Measurements from ENCODE around the gene TBC1D22A. TPM values are rescaled to one million over a fixed set of nuclear protein-coding genes. Genes with fewer than 3 reads are reported as not detected.
"Not testable (repeated sequence)": the region's sequence is repeated elsewhere in the genome, so short reads cannot be mapped to it uniquely, and the experiment has no call there.

Gene TBC1D22A
- total RNA-seq, 1 donor from 2014 or later = 41.0 TPM

GRCh38 chr22:47044722-47045535, 282.5 kb downstream of the TBC1D22A start:
- H3K36me3 Mint-ChIP-seq (ENCODE audit: low read depth) = no peaks in the 10 kb centered on the region
- peak overlapping the region; percentile 11 for H3K27ac Mint-ChIP-seq
- peaks cover 21% of the 10 kb centered on the region for H3K4me1 Mint-ChIP-seq
- DNase-seq = no peak
- no peaks in the 10 kb centered on the region for H3K27me3 Mint-ChIP-seq
- intact Hi-C loops (cut with micrococcal nuclease) = no loop called here
- no peak overlapping the region for H3K4me3 Mint-ChIP-seq
- H3K9me3 Mint-ChIP-seq = no peaks in the 10 kb centered on the region

DNA sequence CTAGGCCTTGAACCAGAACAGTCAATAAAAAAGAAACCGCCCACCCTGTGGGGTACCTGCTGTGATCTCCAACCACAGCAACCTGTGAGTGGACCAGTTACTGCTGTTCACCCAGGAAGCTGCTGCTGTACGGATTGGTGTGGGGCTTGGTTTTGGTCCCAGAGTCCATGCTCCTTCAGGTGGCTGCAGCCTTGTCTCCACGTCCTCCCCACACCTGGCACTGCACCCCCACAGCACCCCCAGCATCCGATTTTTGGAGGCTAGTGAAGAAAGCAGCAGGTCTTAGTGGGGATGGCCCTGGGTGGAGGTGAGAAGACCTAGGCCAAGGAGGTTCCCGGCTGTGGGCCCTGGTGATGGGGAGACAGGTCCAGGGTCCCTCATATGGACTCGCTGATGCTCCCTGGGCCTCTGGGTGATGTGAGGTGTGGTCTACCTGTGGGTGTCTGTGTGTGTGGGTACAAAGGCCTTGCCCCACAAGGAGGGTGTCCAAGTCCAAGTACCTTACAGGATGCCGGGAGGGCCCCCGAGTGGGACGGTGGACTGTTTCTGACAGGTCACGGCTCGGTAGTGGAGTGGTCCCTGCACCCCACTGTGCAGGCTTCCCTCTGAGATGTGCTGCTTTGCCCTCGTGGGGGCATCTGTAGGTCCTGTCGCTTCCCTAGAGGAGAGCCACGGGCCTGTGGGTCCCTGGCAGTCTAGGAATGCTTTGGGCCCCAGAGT, 283.4 kb downstream of the TBC1D22A start:
- Mint-ChIP-seq H3K9me3 (no peaks in the 10 kb centered on the region), H3K27ac (no peak overlapping the region), H3K4me3 (no peak overlapping the region), H3K27me3 (no peaks in the 10 kb centered on the region), H3K36me3 (ENCODE audit: low read depth) (no peaks in the 10 kb centered on the region), H3K4me1 (peaks cover 21% of the 10 kb centered on the region)
- no peak for DNase-seq
- intact Hi-C loops (cut with micrococcal nuclease) = no loop called here

DNA sequence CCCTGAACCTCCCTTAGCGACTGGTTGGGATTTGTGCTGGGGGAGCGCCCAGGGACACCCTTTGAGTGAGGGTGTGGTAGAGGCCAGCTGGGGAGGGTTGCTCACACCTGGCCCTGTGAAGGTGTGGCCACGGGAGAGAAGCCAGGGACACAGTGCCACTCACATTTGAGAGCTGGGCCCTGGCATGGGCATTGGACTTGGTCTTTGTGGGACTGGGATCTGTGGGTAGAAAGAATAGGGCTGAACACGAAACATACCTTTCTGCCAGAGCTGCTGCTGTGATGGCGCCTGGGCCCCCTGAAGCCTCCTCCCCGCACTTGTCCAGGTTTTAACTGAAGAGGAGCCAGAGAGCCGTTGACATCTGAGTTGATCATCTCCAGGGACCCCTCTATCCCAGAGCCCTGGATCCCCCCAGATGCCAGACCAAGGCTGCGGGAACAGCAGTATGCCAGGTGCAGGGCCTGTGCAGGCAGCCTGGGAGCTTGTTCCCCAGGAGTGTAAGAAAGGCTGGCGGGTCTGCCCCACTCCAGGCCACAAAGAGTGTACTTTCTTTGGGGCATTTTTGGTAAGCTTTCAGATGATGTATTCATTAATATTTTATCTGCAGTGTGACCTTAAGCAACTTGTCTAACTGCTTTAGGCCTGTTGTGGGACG, 284.1 kb downstream of the TBC1D22A start:
- Mint-ChIP-seq H3K36me3 (ENCODE audit: low read depth) (no peaks in the 10 kb centered on the region), H3K27ac (no peak overlapping the region), H3K4me3 (no peak overlapping the region), H3K4me1 (peaks cover 21% of the 10 kb centered on the region), H3K27me3 (no peaks in the 10 kb centered on the region), H3K9me3 (no peaks in the 10 kb centered on the region)
- no peak for DNase-seq
- intact Hi-C loops (cut with micrococcal nuclease) = no loop called here

- H3K4me1 Mint-ChIP-seq = peaks cover 21% of the 10 kb centered on the region
- no peak for DNase-seq
- intact Hi-C loops (cut with micrococcal nuclease) = no loop called here
- H3K9me3 Mint-ChIP-seq = no peaks in the 10 kb centered on the region
- no peaks in the 10 kb centered on the region for H3K27me3 Mint-ChIP-seq
- H3K4me3 Mint-ChIP-seq = no peak overlapping the region
- H3K27ac Mint-ChIP-seq = no peak overlapping the region
- H3K36me3 Mint-ChIP-seq (ENCODE audit: low read depth) = no peaks in the 10 kb centered on the region
These were observed 285.1 kb downstream of the TBC1D22A start for GRCh38 chr22:47047321-47048122.

GRCh38 chr22:47048123-47049077, 285.9 kb downstream of the TBC1D22A start:
- no peaks in the 10 kb centered on the region for H3K9me3 Mint-ChIP-seq
- H3K36me3 Mint-ChIP-seq (ENCODE audit: low read depth) = no peaks in the 10 kb centered on the region
- intact Hi-C loops (cut with micrococcal nuclease) = no loop called here
- H3K27ac Mint-ChIP-seq = no peak overlapping the region
- no peak for DNase-seq
- no peak overlapping the region for H3K4me3 Mint-ChIP-seq
- H3K4me1 Mint-ChIP-seq = peaks cover 23% of the 10 kb centered on the region
- no peaks in the 10 kb centered on the region for H3K27me3 Mint-ChIP-seq

- Mint-ChIP-seq H3K4me1 (peaks cover 17% of the 10 kb centered on the region), H3K36me3 (ENCODE audit: low read depth) (no peaks in the 10 kb centered on the region), H3K27ac (no peak overlapping the region), H3K4me3 (no peak overlapping the region), H3K9me3 (no peaks in the 10 kb centered on the region), H3K27me3 (no peaks in the 10 kb centered on the region)
- intact Hi-C loops (cut with micrococcal nuclease) = no loop called here
- no peak for DNase-seq
These were observed 286.7 kb downstream of the TBC1D22A start for GRCh38 chr22:47049078-47049624.

- H3K27me3 Mint-ChIP-seq; H3K4me3 Mint-ChIP-seq; DNase-seq; H3K9me3 Mint-ChIP-seq; H3K36me3 Mint-ChIP-seq (ENCODE audit: low read depth); intact Hi-C loops (cut with micrococcal nuclease); H3K27ac Mint-ChIP-seq: not testable (repeated sequence)
- H3K4me1 Mint-ChIP-seq = peaks cover 12% of the 10 kb centered on the region
These were observed 287.4 kb downstream of the TBC1D22A start for GRCh38 chr22:47049736-47050400.

- DNase-seq = no peak
- peaks cover 10% of the 10 kb centered on the region for H3K4me1 Mint-ChIP-seq
- H3K36me3 Mint-ChIP-seq (ENCODE audit: low read depth) = no peaks in the 10 kb centered on the region
- no peaks in the 10 kb centered on the region for H3K27me3 Mint-ChIP-seq
- H3K9me3 Mint-ChIP-seq = no peaks in the 10 kb centered on the region
- H3K4me3 Mint-ChIP-seq = no peak overlapping the region
- intact Hi-C loops (cut with micrococcal nuclease) = no loop called here
- no peak overlapping the region for H3K27ac Mint-ChIP-seq
These were observed 288.1 kb downstream of the TBC1D22A start for GRCh38 chr22:47050401-47051051.

GRCh38 chr22:47051441-47052071, 289.1 kb downstream of the TBC1D22A start:
- H3K4me1 Mint-ChIP-seq = peaks cover 10% of the 10 kb centered on the region
- H3K36me3 Mint-ChIP-seq (ENCODE audit: low read depth) = no peaks in the 10 kb centered on the region
- intact Hi-C loops (cut with micrococcal nuclease) = no loop called here
- no peaks in the 10 kb centered on the region for H3K9me3 Mint-ChIP-seq
- no peaks in the 10 kb centered on the region for H3K27me3 Mint-ChIP-seq
- H3K27ac Mint-ChIP-seq = no peak overlapping the region
- no peak for DNase-seq
- H3K4me3 Mint-ChIP-seq = no peak overlapping the region

DNA sequence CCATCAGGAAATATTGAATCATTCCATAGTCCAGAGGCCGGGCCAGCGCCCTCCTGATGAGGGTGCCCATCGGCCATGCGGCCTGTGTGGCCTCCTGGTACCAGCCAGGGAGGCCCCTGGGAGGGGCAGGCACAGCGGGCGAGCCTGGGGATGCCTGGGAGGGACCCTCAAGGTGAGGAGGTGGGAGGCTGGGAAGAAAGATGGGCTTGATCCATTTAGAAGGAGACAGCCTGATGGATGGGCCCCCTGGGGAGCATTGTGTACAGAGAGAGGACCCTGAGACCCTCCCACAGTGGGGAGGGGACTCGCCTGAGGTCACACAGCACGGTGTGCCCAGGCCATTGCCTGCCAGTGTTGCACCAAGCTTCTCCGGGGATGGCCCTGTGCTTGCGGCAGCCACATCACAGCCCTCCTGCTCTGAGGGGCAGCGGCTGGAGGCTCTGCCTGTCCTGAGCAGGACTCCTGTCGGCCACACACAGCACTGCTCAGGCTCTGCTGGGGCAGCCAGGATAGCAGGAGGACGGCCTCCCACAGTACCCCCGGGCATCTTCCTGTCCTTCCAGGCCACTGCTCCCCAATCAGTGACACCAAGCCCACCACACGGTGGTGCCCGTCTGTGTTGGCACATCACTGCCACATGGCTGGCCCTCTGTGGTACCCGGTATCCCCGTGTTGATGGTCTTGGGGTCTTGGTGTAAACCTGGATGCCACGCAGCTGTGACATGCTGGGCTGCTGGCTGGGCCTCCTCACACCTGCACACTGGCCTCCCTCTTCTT, 290.0 kb downstream of the TBC1D22A start:
- H3K36me3 Mint-ChIP-seq (ENCODE audit: low read depth) = no peaks in the 10 kb centered on the region
- no peaks in the 10 kb centered on the region for H3K9me3 Mint-ChIP-seq
- H3K27ac Mint-ChIP-seq = no peak overlapping the region
- intact Hi-C loops (cut with micrococcal nuclease) = no loop called here
- no peak overlapping the region for H3K4me3 Mint-ChIP-seq
- DNase-seq = no peak
- no peaks in the 10 kb centered on the region for H3K27me3 Mint-ChIP-seq
- H3K4me1 Mint-ChIP-seq = peaks cover 10% of the 10 kb centered on the region

Data from activated CD4-positive, alpha-beta T cell treated with anti-CD3 and anti-CD28 coated beads, Interleukin-2, amount 10 ng/mL, durations not matched to agents 24 days and 14 days (primary cell).